ENCODE data around the gene NACAD.

NACAD gene

GRCh38 chr7:45071528-45071927 lies 17.2 kb downstream of the NACAD start:
- Histone ChIP-seq H3K4me3 (ENCODE audit: low read depth, low read length, poor library complexity, severe bottlenecking) (no peak overlapping the region), H3K4me2 (ENCODE audit: low read length) (no peak overlapping the region), H3K9ac (ENCODE audit: low read length) (no peak overlapping the region), H3K36me3 (ENCODE audit: insufficient read depth, low read length) (peaks cover 96% of the 10 kb centered on the region), H3F3A (ENCODE audit: insufficient read depth, low read length) (no peaks in the 10 kb centered on the region), H3K9me3 (ENCODE audit: low read length) (no peaks in the 10 kb centered on the region), H3K79me2 (ENCODE audit: insufficient read depth, low read length) (no peaks in the 10 kb centered on the region), H3K4me1 (ENCODE audit: insufficient read depth, low read length, severe bottlenecking) (no peaks in the 10 kb centered on the region), H2AFZ (ENCODE audit: low read length) (no peak overlapping the region), H3K27ac (ENCODE audit: low read depth, low read length, poor library complexity, severe bottlenecking) (no peak overlapping the region), H4K20me1 (ENCODE audit: insufficient read depth, low read length) (no peaks in the 10 kb centered on the region), H3K27me3 (ENCODE audit: insufficient read depth, low read length) (no peaks in the 10 kb centered on the region), H3K9me2 (ENCODE audit: low read depth, low read length) (no peaks in the 10 kb centered on the region)
- TF ChIP-seq CTCF (IDR thresholded peaks at IDR 0.05; ENCODE audit: low read length) (no peak), EZH2 (IDR thresholded peaks at IDR 0.05; ENCODE audit: borderline replicate concordance, low read length) (no peak)

- no peaks in the 10 kb centered on the region for H3K4me1 ChIP-seq (ENCODE audit: insufficient read depth, low read length, severe bottlenecking)
- TF ChIP-seq EZH2 (IDR thresholded peaks at IDR 0.05; ENCODE audit: borderline replicate concordance, low read length) (no peak), CTCF (IDR thresholded peaks at IDR 0.05; ENCODE audit: low read length) (no peak)
- no peak overlapping the region for H3K27ac ChIP-seq (ENCODE audit: low read depth, low read length, poor library complexity, severe bottlenecking)
- no peaks in the 10 kb centered on the region for H4K20me1 ChIP-seq (ENCODE audit: insufficient read depth, low read length)
- peaks cover 96% of the 10 kb centered on the region for H3K36me3 ChIP-seq (ENCODE audit: insufficient read depth, low read length)
- no peak overlapping the region for H2AFZ ChIP-seq (ENCODE audit: low read length)
- H3K9ac ChIP-seq (ENCODE audit: low read length), result no peak overlapping the region
- no peak overlapping the region for H3K4me2 ChIP-seq (ENCODE audit: low read length)
- 0 out of 2 replicates have a peak, but pooled peaks cover 3% of the 10 kb centered on the region for H3K79me2 ChIP-seq (ENCODE audit: insufficient read depth, low read length)
- H3F3A ChIP-seq (ENCODE audit: insufficient read depth, low read length), result no peaks in the 10 kb centered on the region
- H3K4me3 ChIP-seq (ENCODE audit: low read depth, low read length, poor library complexity, severe bottlenecking), result no peak overlapping the region
- H3K9me3 ChIP-seq (ENCODE audit: low read length), result no peaks in the 10 kb centered on the region
- no peaks in the 10 kb centered on the region for H3K9me2 ChIP-seq (ENCODE audit: low read depth, low read length)
- H3K27me3 ChIP-seq (ENCODE audit: insufficient read depth, low read length), result no peaks in the 10 kb centered on the region
These were observed 18.5 kb downstream of the NACAD start for GRCh38 chr7:45070254-45070642.

GRCh38 chr7:45069444-45070253 lies 19.1 kb downstream of the NACAD start:
- no peak overlapping the region for H3K27ac ChIP-seq (ENCODE audit: low read depth, low read length, poor library complexity, severe bottlenecking)
- no peaks in the 10 kb centered on the region for H4K20me1 ChIP-seq (ENCODE audit: insufficient read depth, low read length)
- no peak overlapping the region for H3K4me3 ChIP-seq (ENCODE audit: low read depth, low read length, poor library complexity, severe bottlenecking)
- 0 out of 2 replicates have a peak, but pooled peaks cover 3% of the 10 kb centered on the region for H3K79me2 ChIP-seq (ENCODE audit: insufficient read depth, low read length)
- H3K36me3 ChIP-seq (ENCODE audit: insufficient read depth, low read length), result peaks cover 96% of the 10 kb centered on the region
- H3K4me1 ChIP-seq (ENCODE audit: insufficient read depth, low read length, severe bottlenecking), result no peaks in the 10 kb centered on the region
- H3K9me3 ChIP-seq (ENCODE audit: low read length), result no peaks in the 10 kb centered on the region
- H3K27me3 ChIP-seq (ENCODE audit: insufficient read depth, low read length), result no peaks in the 10 kb centered on the region
- H2AFZ ChIP-seq (ENCODE audit: low read length), result no peak overlapping the region
- H3K9ac ChIP-seq (ENCODE audit: low read length), result no peak overlapping the region
- H3K9me2 ChIP-seq (ENCODE audit: low read depth, low read length), result no peaks in the 10 kb centered on the region
- TF ChIP-seq EZH2 (IDR thresholded peaks at IDR 0.05; ENCODE audit: borderline replicate concordance, low read length) (no peak), CTCF (IDR thresholded peaks at IDR 0.05; ENCODE audit: low read length) (peak; percentile 7; the same call in 1 of the 2 replicates)
- no peaks in the 10 kb centered on the region for H3F3A ChIP-seq (ENCODE audit: insufficient read depth, low read length)
- no peak overlapping the region for H3K4me2 ChIP-seq (ENCODE audit: low read length)

Measured in OCI-LY1 (cell line).